ENCODE measurements around the gene GDF15. TPM values are rescaled to one million over a fixed set of nuclear protein-coding genes. Genes with fewer than 3 reads are reported as not detected.

The GDF15 gene
- total RNA-seq, 5 donors from 2014 or later (not counting 1 experiment from before 2014, with no cell fraction given): 1.5 to 1.7 (median 1.5) TPM; not detected in 2

DNA sequence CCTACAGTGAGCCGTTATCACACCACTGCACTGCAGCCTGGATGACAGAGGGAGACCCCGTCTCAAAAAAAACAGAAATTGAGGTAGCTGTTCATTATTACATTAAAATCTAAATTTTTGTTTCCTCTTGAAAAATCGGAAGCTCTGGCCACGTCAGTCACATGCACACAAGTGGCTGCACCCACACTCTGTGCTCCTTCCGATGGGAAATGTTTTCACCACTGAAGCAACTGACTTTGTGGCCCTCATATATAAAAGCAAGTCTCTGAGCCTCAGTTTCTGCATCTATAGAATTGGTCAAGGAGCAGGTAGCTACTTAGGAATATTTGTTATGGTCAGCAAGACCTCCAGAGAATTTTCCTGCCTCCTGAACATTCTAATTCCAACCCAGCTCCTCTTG, 7.0 kb downstream of the GDF15 start:
- H3K36me3 Mint-ChIP-seq: no peaks in the 10 kb centered on the region
- DNase-seq (no peak), ATAC-seq (replicated peaks in 1 of 4) (no peak)
- Histone ChIP-seq H3K27me3 (replicated peaks in 1 of 2; ENCODE audit: control insufficient read depth in 2 of 2, extremely low read depth in 1 of 2, insufficient read depth in 2 of 2, low read length in 1 of 2) (peaks cover 0 to 73% of the 10 kb centered on the region in 2 experiments), H3K4me3 (ENCODE audit: control insufficient read depth in 1 of 2, extremely low read depth in 1 of 2, low read length in 1 of 2) (no peak overlapping the region), H3K4me1 (ENCODE audit: control insufficient read depth in 1 of 2, extremely low read depth in 1 of 2, insufficient read depth in 2 of 2, low read length in 2 of 2) (peaks cover 5 to 23% of the 10 kb centered on the region in 2 experiments), H3K9me3 (no peaks in the 10 kb centered on the region), H3K27ac (ENCODE audit: low read length) (no peak overlapping the region), H3K36me3 (ENCODE audit: control insufficient read depth in 2 of 2, extremely low read depth in 1 of 2, insufficient read depth in 1 of 2, low read length in 1 of 2) (no peaks in the 10 kb centered on the region)
- no peaks in the 10 kb centered on the region for H3K9me3 Mint-ChIP-seq
- peaks cover 16 to 29% of the 10 kb centered on the region in 2 donors for H3K27me3 Mint-ChIP-seq
- WGBS (ENCODE audit: insufficient coverage): no CpG with 5 or more reads among the region's 5 CpGs
- ChIA-PET POLR2A (interaction anchor here in 1 of 2 donors (0.6 kb wide), 1 partner anchor 573 kb away, joined by 4 read pairs; no protein-coding TSS in a partner anchor), CTCF (no interaction called here)
- peaks cover 7 to 17% (median 14%) of the 10 kb centered on the region in 3 donors for H3K4me1 Mint-ChIP-seq
- no peak overlapping the region for H3K4me3 Mint-ChIP-seq
- H3K27ac Mint-ChIP-seq: no peak overlapping the region

DNA sequence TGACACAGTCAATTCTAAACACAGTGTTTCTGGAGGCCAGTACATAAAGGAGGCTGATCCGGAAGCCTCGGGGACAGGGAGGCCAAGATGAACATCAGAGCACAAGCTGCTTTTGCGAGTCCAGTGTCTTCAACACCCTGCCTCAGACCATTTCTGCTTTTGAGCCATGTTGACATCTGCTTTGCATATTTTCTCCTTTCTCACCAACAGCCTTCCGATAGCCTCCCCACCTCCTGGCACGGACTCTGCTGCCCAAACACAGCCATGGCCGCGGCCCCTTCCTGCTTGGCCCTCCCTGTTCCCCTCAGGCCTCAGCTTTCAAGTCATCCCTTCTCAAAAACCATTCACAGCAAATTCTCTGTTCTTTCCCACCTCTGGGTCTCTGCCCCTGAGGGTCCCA, 7.9 kb downstream of the GDF15 start:
- Histone ChIP-seq H3K4me3 (ENCODE audit: control insufficient read depth in 1 of 2, extremely low read depth in 1 of 2, low read length in 1 of 2) (no peak overlapping the region), H3K4me1 (ENCODE audit: control insufficient read depth in 1 of 2, extremely low read depth in 1 of 2, insufficient read depth in 2 of 2, low read length in 2 of 2) (peaks cover 2 to 15% of the 10 kb centered on the region in 2 experiments), H3K9me3 (no peaks in the 10 kb centered on the region), H3K27me3 (replicated peaks in 1 of 2; ENCODE audit: control insufficient read depth in 2 of 2, extremely low read depth in 1 of 2, insufficient read depth in 2 of 2, low read length in 1 of 2) (peaks cover 0 to 71% of the 10 kb centered on the region in 2 experiments), H3K27ac (ENCODE audit: low read length) (no peak overlapping the region), H3K36me3 (ENCODE audit: control insufficient read depth in 2 of 2, extremely low read depth in 1 of 2, insufficient read depth in 1 of 2, low read length in 1 of 2) (no peaks in the 10 kb centered on the region)
- no peaks in the 10 kb centered on the region for H3K9me3 Mint-ChIP-seq
- H3K27ac Mint-ChIP-seq: no peak overlapping the region
- DNase-seq (no peak), ATAC-seq (replicated peaks in 1 of 4) (no peak)
- H3K4me3 Mint-ChIP-seq: no peak overlapping the region
- POLR2A ChIA-PET: no interaction called here
- CTCF ChIA-PET: no interaction called here
- peaks cover 3 to 12% (median 9%) of the 10 kb centered on the region in 3 donors for H3K4me1 Mint-ChIP-seq
- WGBS (ENCODE audit: insufficient coverage): 81% methylated on average over 7 of the region's 7 CpGs
- H3K36me3 Mint-ChIP-seq: no peaks in the 10 kb centered on the region
- H3K27me3 Mint-ChIP-seq: peaks cover 16 to 33% of the 10 kb centered on the region in 2 donors

DNA sequence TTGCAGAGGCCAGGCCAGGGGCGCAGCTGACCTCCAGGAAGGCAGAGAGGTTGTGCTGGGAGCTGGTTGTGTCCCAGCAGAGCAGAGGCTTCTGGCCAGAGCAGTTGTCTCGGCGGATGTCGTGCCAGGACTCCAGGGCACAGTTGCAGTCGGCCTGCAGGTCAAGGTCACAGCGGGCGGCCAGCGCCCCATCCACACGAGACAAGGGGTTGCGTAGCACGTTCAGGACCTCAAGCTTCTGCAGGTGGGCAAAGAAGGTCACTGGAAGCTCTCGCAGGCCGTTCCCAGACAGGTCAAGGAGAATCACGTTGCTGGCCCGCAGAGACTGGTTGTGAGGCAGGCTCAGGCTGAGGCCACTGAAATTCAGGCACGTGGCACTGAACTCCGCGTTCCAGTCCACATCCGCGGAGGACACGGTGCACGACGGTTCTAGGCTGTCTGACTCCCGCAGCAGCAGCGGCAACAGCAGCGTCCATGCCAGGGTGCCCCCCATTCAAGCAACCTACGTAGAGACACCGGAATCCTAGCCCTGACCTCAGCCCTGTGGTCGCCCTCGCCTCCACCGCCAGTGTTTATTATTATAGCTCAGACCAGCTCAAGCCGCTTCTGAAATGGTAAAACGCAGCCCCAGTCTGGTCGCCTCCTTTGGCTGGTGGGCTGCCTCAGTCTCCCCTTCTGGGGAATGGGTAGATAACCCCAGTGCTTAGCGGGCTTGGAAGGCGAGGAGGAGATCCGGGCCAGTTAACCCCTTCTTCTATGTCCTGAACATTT, 10.7 kb downstream of the GDF15 start:
- H3K27ac ChIP-seq (ENCODE audit: low read length): no peak overlapping the region
- Mint-ChIP-seq H3K4me3 (peak overlapping the region in 1 of 3 donors; percentile 43), H3K9me3 (no peaks in the 10 kb centered on the region), H3K27me3 (peaks cover 9 to 26% of the 10 kb centered on the region in 2 donors), H3K27ac (no peak overlapping the region), H3K36me3 (no peaks in the 10 kb centered on the region), H3K4me1 (peaks cover 3 to 10% (median 9%) of the 10 kb centered on the region in 3 donors)
- H3K9me3 ChIP-seq: no peaks in the 10 kb centered on the region
- WGBS (ENCODE audit: insufficient coverage): 89% methylated on average over 36 of the region's 37 CpGs
- ChIA-PET CTCF (no interaction called here), POLR2A (no interaction called here)
- H3K4me1 ChIP-seq (ENCODE audit: control insufficient read depth in 1 of 2, extremely low read depth in 1 of 2, insufficient read depth in 2 of 2, low read length in 2 of 2): peaks cover 2 to 14% of the 10 kb centered on the region in 2 experiments
- peaks cover 0 to 63% of the 10 kb centered on the region in 2 experiments for H3K27me3 ChIP-seq (replicated peaks in 1 of 2; ENCODE audit: control insufficient read depth in 2 of 2, extremely low read depth in 1 of 2, insufficient read depth in 2 of 2, low read length in 1 of 2)
- DNase-seq (no peak), ATAC-seq (replicated peaks in 1 of 4) (no peak)
- H3K4me3 ChIP-seq (ENCODE audit: control insufficient read depth in 1 of 2, extremely low read depth in 1 of 2, low read length in 1 of 2): peak overlapping the region in 1 of 2 donors; percentile 62
- H3K36me3 ChIP-seq (ENCODE audit: control insufficient read depth in 2 of 2, extremely low read depth in 1 of 2, insufficient read depth in 1 of 2, low read length in 1 of 2): no peaks in the 10 kb centered on the region

DNA sequence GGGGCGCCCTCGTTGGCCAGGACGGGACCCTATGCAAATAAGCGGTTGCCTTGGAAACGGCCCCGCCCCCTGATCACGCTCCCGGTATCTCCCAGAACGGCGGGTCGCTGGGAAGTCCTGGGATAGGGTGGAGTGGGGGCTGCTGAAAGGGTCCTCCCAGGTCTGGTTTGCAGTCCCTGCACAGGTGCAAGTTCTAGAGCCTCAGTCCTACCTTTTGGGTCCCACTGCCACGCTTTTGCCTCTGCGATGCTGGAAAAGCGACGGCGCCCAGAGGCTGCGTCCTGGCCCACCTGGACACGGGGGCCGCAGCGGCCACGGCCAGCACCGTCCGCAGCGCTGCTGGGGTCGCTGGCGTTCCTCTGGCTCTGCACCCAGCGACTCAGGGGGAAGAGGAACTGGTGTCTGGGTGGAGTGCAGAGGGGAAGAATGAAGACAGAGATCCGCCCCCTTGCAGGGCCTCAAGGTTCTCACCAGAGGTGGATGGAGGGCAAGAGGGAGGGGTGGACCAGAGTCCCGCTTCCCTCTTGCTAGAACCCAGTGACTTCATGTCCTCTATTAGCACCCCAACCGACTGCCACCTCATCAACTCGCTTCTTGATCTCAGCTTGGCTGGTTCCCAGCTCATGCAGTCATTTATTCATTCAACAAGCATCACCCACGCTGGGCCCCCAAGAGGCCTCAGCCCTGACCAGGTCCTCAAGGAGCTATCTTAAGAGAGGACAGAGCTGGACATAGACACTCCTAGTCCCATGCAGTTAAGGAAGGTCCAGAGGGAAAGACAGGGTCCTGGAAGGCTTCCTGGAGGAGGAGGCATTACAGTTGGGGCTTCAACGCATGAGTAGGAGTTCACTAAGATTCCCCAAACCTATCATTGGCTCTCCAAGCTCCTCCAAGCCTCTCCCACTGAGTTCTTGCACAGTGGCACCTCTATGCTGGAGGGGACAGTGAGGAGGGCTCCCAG, 11.6 kb downstream of the GDF15 start, which contains the start of gene LRRC25:
LRRC25 (minus strand) TSS at position 381 of the 961 bp plus-strand sequence. CDS start 659 bp downstream, outside the sequence.
- H3K4me1 ChIP-seq (ENCODE audit: control insufficient read depth in 1 of 2, extremely low read depth in 1 of 2, insufficient read depth in 2 of 2, low read length in 2 of 2): peaks cover 2 to 12% of the 10 kb centered on the region in 2 experiments
- Mint-ChIP-seq H3K4me1 (peaks cover 3 to 12% (median 10%) of the 10 kb centered on the region in 3 donors), H3K36me3 (no peaks in the 10 kb centered on the region), H3K4me3 (peak within 1 kb of the TSS in 1 of 3 donors; percentile 43), H3K27ac (no peak within 1 kb of the TSS), H3K9me3 (no peaks in the 10 kb centered on the region), H3K27me3 (peaks cover 9 to 24% of the 10 kb centered on the region in 2 donors)
- 9% methylated on average over 22 of the region's 33 CpGs for WGBS (ENCODE audit: insufficient coverage)
- no peaks in the 10 kb centered on the region for H3K36me3 ChIP-seq (ENCODE audit: control insufficient read depth in 2 of 2, extremely low read depth in 1 of 2, insufficient read depth in 1 of 2, low read length in 1 of 2)
- DNase-seq (peak in 5 of 35 experiments; percentile 15 to 63 (median 26)), ATAC-seq (replicated peaks in 1 of 4) (peak in 3 of 4 experiments; percentile 43 to 67 (median 60))
- POLR2A ChIA-PET: no interaction called here
- peak within 1 kb of the TSS in 1 of 2 donors; percentile 62 for H3K4me3 ChIP-seq (ENCODE audit: control insufficient read depth in 1 of 2, extremely low read depth in 1 of 2, low read length in 1 of 2)
- H3K27me3 ChIP-seq (replicated peaks in 1 of 2; ENCODE audit: control insufficient read depth in 2 of 2, extremely low read depth in 1 of 2, insufficient read depth in 2 of 2, low read length in 1 of 2): peaks cover 0 to 58% of the 10 kb centered on the region in 2 experiments
- H3K9me3 ChIP-seq: no peaks in the 10 kb centered on the region
- no peak within 1 kb of the TSS for H3K27ac ChIP-seq (ENCODE audit: low read length)
- CTCF ChIA-PET: interaction anchor here in 1 of 2 donors (0.6 to 0.9 kb wide), 2 partner anchors 17 to 123 kb away, joined by 3 to 7 read pairs; partner anchors contain the start of gene IQCN

DNA sequence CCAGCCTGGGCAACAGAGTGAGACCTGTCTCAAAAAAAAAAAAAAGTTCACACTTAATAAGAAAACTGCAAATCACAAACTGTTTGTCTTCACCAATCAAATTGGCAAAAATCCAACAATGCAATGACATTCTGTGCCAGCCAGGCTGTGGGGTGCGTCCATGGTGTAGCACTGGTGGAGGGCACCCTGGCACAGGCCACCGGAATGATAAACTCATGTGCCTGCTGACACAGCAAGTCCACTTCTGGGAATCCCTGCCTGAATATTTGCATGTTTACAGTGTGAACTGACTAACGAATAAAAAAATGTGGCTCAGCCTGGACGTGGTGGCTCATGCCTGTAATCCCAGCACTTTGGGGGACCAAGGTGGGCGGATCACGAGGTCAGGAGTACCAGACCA, 13.1 kb downstream of the GDF15 start:
- no peak overlapping the region for H3K27ac Mint-ChIP-seq
- no peak for DNase-seq
- Histone ChIP-seq H3K27me3 (replicated peaks in 1 of 2; ENCODE audit: control insufficient read depth in 2 of 2, extremely low read depth in 1 of 2, insufficient read depth in 2 of 2, low read length in 1 of 2) (peaks cover 0 to 51% of the 10 kb centered on the region in 2 experiments), H3K27ac (ENCODE audit: low read length) (no peak overlapping the region), H3K4me3 (ENCODE audit: control insufficient read depth in 1 of 2, extremely low read depth in 1 of 2, low read length in 1 of 2) (no peak overlapping the region), H3K36me3 (ENCODE audit: control insufficient read depth in 2 of 2, extremely low read depth in 1 of 2, insufficient read depth in 1 of 2, low read length in 1 of 2) (no peaks in the 10 kb centered on the region), H3K9me3 (no peaks in the 10 kb centered on the region), H3K4me1 (ENCODE audit: control insufficient read depth in 1 of 2, extremely low read depth in 1 of 2, insufficient read depth in 2 of 2, low read length in 2 of 2) (peaks cover 2 to 12% of the 10 kb centered on the region in 2 experiments)
- CTCF ChIA-PET: no interaction called here
- H3K36me3 Mint-ChIP-seq: no peaks in the 10 kb centered on the region
- POLR2A ChIA-PET: interaction anchor here in 1 of 2 donors (0.5 kb wide), 1 partner anchor 11 kb away, joined by 3 read pairs; no protein-coding TSS in a partner anchor
- no peak for ATAC-seq (replicated peaks in 1 of 4)
- WGBS (ENCODE audit: insufficient coverage): 78% methylated on average over 4 of the region's 6 CpGs
- H3K27me3 Mint-ChIP-seq: peaks cover 6 to 20% of the 10 kb centered on the region in 2 donors
- H3K4me1 Mint-ChIP-seq: peaks cover 3 to 12% (median 12%) of the 10 kb centered on the region in 3 donors
- H3K4me3 Mint-ChIP-seq: no peak overlapping the region
- H3K9me3 Mint-ChIP-seq: no peaks in the 10 kb centered on the region

Measured in T-cell (primary cell).